Endothelial cell (in vitro differentiated cells): ENCODE results near the gene SAFB2. TPM values are rescaled to one million over a fixed set of nuclear protein-coding genes. Genes with fewer than 3 reads are reported as not detected.

Experiments used
- DNase-seq: peaks from one replicate; pipeline ENCODE4 v3.0.0; 2021; ENCODE audit warnings: low spot score
- H3K27ac Mint-ChIP-seq: one replicate; pipeline ENCODE4 v1.8.0; 2021; ENCODE audit warnings: mixed read lengths, inconsistent platforms; ENCODE audit not compliant: unreplicated experiment
- H3K27me3 Mint-ChIP-seq: one replicate; pipeline ENCODE4 v1.8.0; 2021; ENCODE audit warnings: mild to moderate bottlenecking, moderate library complexity, mixed read lengths, inconsistent platforms; ENCODE audit not compliant: unreplicated experiment
- H3K36me3 Mint-ChIP-seq: one replicate; pipeline ENCODE4 v1.8.0; 2021; ENCODE audit warnings: mild to moderate bottlenecking, low read depth, mixed read lengths, inconsistent platforms; ENCODE audit not compliant: unreplicated experiment
- H3K4me1 Mint-ChIP-seq: one replicate; pipeline ENCODE4 v1.8.0; 2021; ENCODE audit warnings: mild to moderate bottlenecking, mixed read lengths, inconsistent platforms; ENCODE audit not compliant: unreplicated experiment
- H3K4me3 Mint-ChIP-seq: one replicate; pipeline ENCODE4 v1.8.0; 2021; ENCODE audit warnings: mild to moderate bottlenecking, mixed read lengths, inconsistent platforms; ENCODE audit not compliant: unreplicated experiment
- H3K9me3 Mint-ChIP-seq: one replicate; pipeline ENCODE4 v1.8.0; 2021; ENCODE audit warnings: mixed read lengths, inconsistent platforms; ENCODE audit not compliant: unreplicated experiment
- CTCF ChIP-seq: fragments of 200-600 bp; sonication (generic); IDR thresholded peaks from one replicate; pipeline ENCODE4 v1.5.0; 2021; ENCODE audit warnings: antibody characterized with exemption; ENCODE audit not compliant: unreplicated experiment
- total RNA-seq: library from RNA; stranded (reverse); fragmentation: NEBNext Ultra II Directional; extraction: Animal tissue kit (Norgen Biotek cat#: 25700); gene quantifications from one replicate; pipeline ENCODE4 v1.2.1, GENCODE V29; 2021; ENCODE audit not compliant: unreplicated experiment

SAFB2 gene
- total RNA-seq, 1 donor from 2014 or later: 85.5 TPM

- Mint-ChIP-seq H3K36me3 (peaks cover 56% of the 10 kb centered on the region), H3K4me1 (no peaks in the 10 kb centered on the region), H3K27me3 (no peaks in the 10 kb centered on the region), H3K27ac (no peak overlapping the region), H3K4me3 (no peak overlapping the region), H3K9me3 (no peaks in the 10 kb centered on the region)
- TF ChIP-seq CTCF: no peak
- DNase-seq: no peak
Observed at GRCh38 chr19:5605362-5605761, 17.2 kb downstream of the SAFB2 start.

GRCh38 chr19:5603626-5604025 is 18.9 kb downstream of the SAFB2 start:
- no peaks in the 10 kb centered on the region for H3K9me3 Mint-ChIP-seq
- no peaks in the 10 kb centered on the region for H3K4me1 Mint-ChIP-seq
- no peak for TF ChIP-seq CTCF
- peaks cover 1% of the 10 kb centered on the region for H3K27me3 Mint-ChIP-seq
- no peak overlapping the region for H3K27ac Mint-ChIP-seq
- peaks cover 60% of the 10 kb centered on the region for H3K36me3 Mint-ChIP-seq
- no peak for DNase-seq
- H3K4me3 Mint-ChIP-seq: no peak overlapping the region

- Mint-ChIP-seq H3K27ac (no peak overlapping the region), H3K4me1 (no peaks in the 10 kb centered on the region), H3K9me3 (no peaks in the 10 kb centered on the region), H3K4me3 (no peak overlapping the region), H3K27me3 (peaks cover 1% of the 10 kb centered on the region), H3K36me3 (peaks cover 55% of the 10 kb centered on the region)
- no peak for DNase-seq
- no peak for TF ChIP-seq CTCF
Observed at GRCh38 chr19:5600797-5601196, 21.8 kb downstream of the SAFB2 start.

GRCh38 chr19:5595745-5596144 is 26.8 kb downstream of the SAFB2 start:
- H3K4me1 Mint-ChIP-seq: no peaks in the 10 kb centered on the region
- TF ChIP-seq CTCF: no peak
- no peak for DNase-seq
- H3K4me3 Mint-ChIP-seq: no peak overlapping the region
- no peak overlapping the region for H3K27ac Mint-ChIP-seq
- no peaks in the 10 kb centered on the region for H3K9me3 Mint-ChIP-seq
- H3K27me3 Mint-ChIP-seq: peaks cover 4% of the 10 kb centered on the region
- peaks cover 52% of the 10 kb centered on the region for H3K36me3 Mint-ChIP-seq

GRCh38 chr19:5595129-5595528 is 27.4 kb downstream of the SAFB2 start:
- Mint-ChIP-seq H3K27me3 (peaks cover 4% of the 10 kb centered on the region), H3K4me1 (no peaks in the 10 kb centered on the region), H3K27ac (peak overlapping the region; percentile 65), H3K36me3 (peaks cover 48% of the 10 kb centered on the region), H3K9me3 (no peaks in the 10 kb centered on the region), H3K4me3 (peak overlapping the region; percentile 59)
- TF ChIP-seq CTCF: no peak
- no peak for DNase-seq
